Sigmoid colon (tissue), 7 donors: ENCODE data around the gene AGBL2. TPM values are rescaled to one million over a fixed set of nuclear protein-coding genes. Genes with fewer than 3 reads are reported as not detected.

Experiments
- DNase-seq: peaks from one replicate; pipeline ENCODE4 v3.0.0-alpha.2; 2019
- H3K27ac ChIP-seq, 4 donors: fragments of 200-600 bp; sonication (generic); one replicate each; pipeline ENCODE4 v1.5.1; 2016 to 2019; ENCODE audit warnings: mild to moderate bottlenecking in 1 of 4
- H3K27me3 ChIP-seq, 3 donors: fragments of 200-600 bp; sonication (generic); one replicate each; pipeline ENCODE4 v1.5.1; 2019; ENCODE audit warnings: mild to moderate bottlenecking in 1 of 3
- H3K36me3 ChIP-seq, 4 donors: fragments of 200-600 bp; sonication (generic); one replicate each; pipeline ENCODE4 v1.5.1; 2016 to 2019
- H3K4me1 ChIP-seq, 4 donors: fragments of 200-600 bp; sonication (generic); one replicate each; pipeline ENCODE4 v1.5.1; 2017 to 2019
- H3K4me3 ChIP-seq, 4 donors: fragments of 200-600 bp; sonication (generic); one replicate each; pipeline ENCODE4 v1.5.1; 2017 to 2019; ENCODE audit warnings: mild to moderate bottlenecking in 2 of 4, moderate library complexity in 1 of 4
- H3K9me3 ChIP-seq, 4 donors: fragments of 200-600 bp in 3 of 4; sonication (generic) in 3 of 4; one replicate each; pipeline versions ENCODE4 v1.5.1 to v1.6.1; 2013 to 2019
- CTCF ChIP-seq, 4 experiments: fragments of 450-650 bp in 3 of 4; fragments of 200-600 bp in 1 of 4; IDR thresholded peaks; one replicate each; pipeline ENCODE4 v1.5.1; 2016 to 2019; ENCODE audit warnings: antibody characterized with exemption in 4 of 4, mild to moderate bottlenecking in 3 of 4, moderate library complexity in 2 of 4
- EP300 ChIP-seq, 4 donors: sonication (generic); formaldehyde crosslinking; IDR thresholded peaks; one replicate each; pipeline ENCODE4 v1.6.1; 2017; ENCODE audit warnings: antibody characterized with exemption in 4 of 4
- POLR2A ChIP-seq, 2 donors: fragments of 450-650 bp; IDR thresholded peaks; one replicate each; pipeline ENCODE4 v1.6.1; 2016; ENCODE audit warnings: antibody characterized with exemption in 2 of 2, mild to moderate bottlenecking in 2 of 2, moderate library complexity in 2 of 2
- POLR2AphosphoS5 ChIP-seq, 4 donors: sonication (generic); formaldehyde crosslinking; IDR thresholded peaks; one replicate each; pipeline ENCODE4 v1.6.1; 2017; ENCODE audit warnings: antibody characterized with exemption in 4 of 4
- WGBS, 2 donors: extraction: QIAGEN DNeasy Blood & Tissue Kit; methylation state at CpG; one replicate each; pipeline ENCODE4 v1.1.7; 2013; 5-methylcytosine and 5-hydroxymethylcytosine counted together
- intact Hi-C: fragments of 100-400 bp; cut with DNase I; formaldehyde crosslinking; loops from one replicate; pipeline ENCODE4 v1.15.1; 2023
- polyA plus RNA-seq, 3 donors: library from polyadenylated mRNA; stranded (reverse); fragments of 200-250 nt; gene quantifications; one replicate each; pipeline ENCODE4 v1.2.3, GENCODE V29; 2013
- total RNA-seq, 4 donors: library from RNA; depleted of rRNA; stranded (reverse); fragments of >200 nt; gene quantifications; one replicate each; pipeline ENCODE4 v1.1.0, GENCODE V29; 2016
- donor health status: healthy with polysubstance abuse.
- donor health status: Bipolar disorder and iron deficiency.
- donor health status: healthy.

AGBL2 gene
- total and polyA plus RNA-seq, 7 donors = 0.33 to 2.2 (median 1.00) TPM; not detected in 3

GRCh38 chr11:47626234-47626633 is 88.9 kb downstream of the AGBL2 start:
- intact Hi-C loops = no loop called here
- no peaks in the 10 kb centered on the region for H3K27me3 ChIP-seq
- peaks cover 15 to 100% (median 67%) of the 10 kb centered on the region in 4 donors for H3K36me3 ChIP-seq
- no peaks in the 10 kb centered on the region for H3K9me3 ChIP-seq
- H3K27ac ChIP-seq = no peak overlapping the region
- H3K4me1 ChIP-seq = no peaks in the 10 kb centered on the region
- no peak overlapping the region for H3K4me3 ChIP-seq
- TF ChIP-seq EP300 (IDR thresholded peaks at IDR 0.05) (no peak), POLR2A (IDR thresholded peaks at IDR 0.05) (no peak), CTCF (IDR thresholded peaks at IDR 0.05) (no peak), POLR2AphosphoS5 (IDR thresholded peaks at IDR 0.05) (no peak)
- DNase-seq = no peak
- 99% methylated on average over 8 of the region's 8 CpGs for WGBS, 2 donors

GRCh38 chr11:47620836-47621378 is 94.3 kb downstream of the AGBL2 start:
- TF ChIP-seq POLR2AphosphoS5 (IDR thresholded peaks at IDR 0.05) = no peak
- no peak for TF ChIP-seq EP300 (IDR thresholded peaks at IDR 0.05)
- TF ChIP-seq CTCF (IDR thresholded peaks at IDR 0.05) = no peak
- no peak for TF ChIP-seq POLR2A (IDR thresholded peaks at IDR 0.05)
- Histone ChIP-seq H3K27me3 (no peaks in the 10 kb centered on the region), H3K27ac (no peak overlapping the region), H3K36me3 (peaks cover 6 to 85% (median 41%) of the 10 kb centered on the region in 4 donors), H3K4me1 (no peaks in the 10 kb centered on the region), H3K9me3 (no peaks in the 10 kb centered on the region), H3K4me3 (no peak overlapping the region)
- 92 to 93% methylated on average over 2 of the region's 2 CpGs for WGBS, 2 donors
- no peak for DNase-seq
- intact Hi-C loops = no loop called here

- DNase-seq = no peak
- TF ChIP-seq POLR2AphosphoS5 (IDR thresholded peaks at IDR 0.05) (no peak), CTCF (IDR thresholded peaks at IDR 0.05) (no peak), EP300 (IDR thresholded peaks at IDR 0.05) (no peak), POLR2A (IDR thresholded peaks at IDR 0.05) (no peak)
- H3K27me3 ChIP-seq = no peaks in the 10 kb centered on the region
- 44 to 80% methylated on average over 3 of the region's 3 CpGs for WGBS, 2 donors
- H3K36me3 ChIP-seq = peaks cover 6 to 50% (median 24%) of the 10 kb centered on the region in 4 donors
- H3K4me1 ChIP-seq = no peaks in the 10 kb centered on the region
- H3K9me3 ChIP-seq = no peaks in the 10 kb centered on the region
- no peak overlapping the region for H3K27ac ChIP-seq
- intact Hi-C loops = no loop called here
- no peak overlapping the region for H3K4me3 ChIP-seq
These were observed 97.8 kb downstream of the AGBL2 start for GRCh38 chr11:47617417-47617809.

- H3K4me3 ChIP-seq = no peak overlapping the region
- H3K4me1 ChIP-seq = no peaks in the 10 kb centered on the region
- H3K27me3 ChIP-seq = no peaks in the 10 kb centered on the region
- peak; percentile 71 for DNase-seq
- no peaks in the 10 kb centered on the region for H3K9me3 ChIP-seq
- H3K27ac ChIP-seq = no peak overlapping the region
- WGBS, 2 donors = 89 to 90% methylated on average over 10 of the region's 10 CpGs
- intact Hi-C loops = no loop called here
- TF ChIP-seq POLR2AphosphoS5 (IDR thresholded peaks at IDR 0.05) (no peak), EP300 (IDR thresholded peaks at IDR 0.05) (no peak), CTCF (IDR thresholded peaks at IDR 0.05) (peak; percentile 22 to 47 (median 27))
- peaks cover 2 to 45% (median 19%) of the 10 kb centered on the region in 4 donors for H3K36me3 ChIP-seq
These were observed 98.3 kb downstream of the AGBL2 start for GRCh38 chr11:47616726-47617416.
